ENCODE results near the gene OSR1. TPM values are rescaled to one million over a fixed set of nuclear protein-coding genes. Genes with fewer than 3 reads are reported as not detected.

The OSR1 gene
- total RNA-seq, 1 experiment from 2014 or later: 1.3 TPM

DNA sequence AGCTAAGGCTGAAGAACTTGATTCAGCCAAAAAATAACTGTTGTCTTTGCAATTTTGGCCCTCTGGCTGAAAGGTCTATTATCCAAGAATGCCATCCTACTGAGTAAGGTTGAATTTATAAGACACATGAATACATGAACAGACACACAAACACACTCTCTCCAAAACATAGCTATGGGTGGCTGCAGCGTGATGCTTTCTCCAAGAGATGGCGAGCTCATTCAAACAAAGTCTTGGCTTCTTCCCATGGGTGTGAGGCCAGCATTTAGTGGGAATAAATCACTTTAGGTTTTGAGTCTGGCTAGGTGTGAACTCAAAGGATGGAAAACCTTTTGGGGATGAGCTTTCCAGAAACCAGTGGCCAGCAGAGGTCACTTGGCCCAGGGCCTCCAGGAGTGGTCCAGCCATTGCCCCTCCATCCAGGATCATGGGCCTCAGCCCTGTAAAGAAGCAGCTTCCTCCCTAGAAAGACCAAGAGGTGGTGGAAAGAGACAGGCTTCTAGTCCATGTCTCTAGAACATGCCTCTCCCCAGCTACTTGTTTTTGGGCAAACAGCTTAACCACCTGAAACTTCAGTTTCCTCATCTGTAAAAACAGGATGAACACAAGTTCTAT is 11.0 kb upstream of the OSR1 start:
- H3K4me1 Mint-ChIP-seq (ENCODE audit: low read depth, unreplicated experiment): no peaks in the 10 kb centered on the region
- no peak overlapping the region for H3K27ac Mint-ChIP-seq (ENCODE audit: unreplicated experiment)
- BruUV-seq (replicated peaks): no TSS peak
- TF ChIP-seq, protein P1, sequence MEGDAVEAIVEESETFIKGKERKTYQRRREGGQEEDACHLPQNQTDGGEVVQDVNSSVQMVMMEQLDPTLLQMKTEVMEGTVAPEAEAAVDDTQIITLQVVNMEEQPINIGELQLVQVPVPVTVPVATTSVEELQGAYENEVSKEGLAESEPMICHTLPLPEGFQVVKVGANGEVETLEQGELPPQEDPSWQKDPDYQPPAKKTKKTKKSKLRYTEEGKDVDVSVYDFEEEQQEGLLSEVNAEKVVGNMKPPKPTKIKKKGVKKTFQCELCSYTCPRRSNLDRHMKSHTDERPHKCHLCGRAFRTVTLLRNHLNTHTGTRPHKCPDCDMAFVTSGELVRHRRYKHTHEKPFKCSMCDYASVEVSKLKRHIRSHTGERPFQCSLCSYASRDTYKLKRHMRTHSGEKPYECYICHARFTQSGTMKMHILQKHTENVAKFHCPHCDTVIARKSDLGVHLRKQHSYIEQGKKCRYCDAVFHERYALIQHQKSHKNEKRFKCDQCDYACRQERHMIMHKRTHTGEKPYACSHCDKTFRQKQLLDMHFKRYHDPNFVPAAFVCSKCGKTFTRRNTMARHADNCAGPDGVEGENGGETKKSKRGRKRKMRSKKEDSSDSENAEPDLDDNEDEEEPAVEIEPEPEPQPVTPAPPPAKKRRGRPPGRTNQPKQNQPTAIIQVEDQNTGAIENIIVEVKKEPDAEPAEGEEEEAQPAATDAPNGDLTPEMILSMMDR (IDR thresholded peaks at IDR 0.05; ENCODE audit: unreplicated experiment): peak; percentile 17
- peaks cover 36% of the 10 kb centered on the region for H3K27me3 Mint-ChIP-seq (ENCODE audit: unreplicated experiment)
- CTCF ChIA-PET: interaction anchor here (0.7 to 1.5 kb wide), 10 partner anchors 8 to 494 kb away, joined by 3 to 11 read pairs (median 5); no protein-coding TSS in a partner anchor
- H3K36me3 Mint-ChIP-seq (ENCODE audit: insufficient read depth, unreplicated experiment): no peaks in the 10 kb centered on the region
- H3K9me3 Mint-ChIP-seq (ENCODE audit: low read depth, unreplicated experiment): no peaks in the 10 kb centered on the region
- no peak overlapping the region for H3K4me3 Mint-ChIP-seq (ENCODE audit: low read depth, unreplicated experiment)
- peak; percentile 38 for DNase-seq
- intact Hi-C loops (cut with micrococcal nuclease; ENCODE audit: unreplicated experiment): loop anchor here (1.0 to 10.0 kb wide), 4 partner anchors 135 to 494 kb away; no protein-coding TSS in a partner anchor

DNA sequence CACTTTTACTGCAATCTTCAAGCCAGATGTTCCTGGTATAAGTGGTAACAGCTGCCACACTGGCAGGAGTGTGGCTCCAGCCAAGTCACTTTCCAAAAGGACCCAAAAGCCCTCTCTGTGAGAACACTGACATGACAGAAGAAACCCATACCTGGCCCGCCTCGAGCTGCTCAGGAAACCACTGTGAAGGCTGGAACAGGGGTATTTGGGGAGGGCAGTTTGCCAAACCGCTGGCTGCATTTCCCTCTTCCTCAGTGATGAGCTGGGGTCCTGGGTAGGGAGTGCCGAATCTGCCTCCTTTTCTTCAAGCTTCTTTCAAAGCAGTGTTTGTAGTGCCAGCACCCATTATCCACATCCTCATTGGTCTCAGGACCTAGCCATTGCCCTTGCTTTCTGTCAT is 10.3 kb upstream of the OSR1 start:
- intact Hi-C loops (cut with micrococcal nuclease; ENCODE audit: unreplicated experiment): loop anchor here (1.0 to 10.0 kb wide), 4 partner anchors 136 to 495 kb away; no protein-coding TSS in a partner anchor
- no peak for DNase-seq
- Mint-ChIP-seq H3K27ac (ENCODE audit: unreplicated experiment) (no peak overlapping the region), H3K9me3 (ENCODE audit: low read depth, unreplicated experiment) (no peaks in the 10 kb centered on the region), H3K4me1 (ENCODE audit: low read depth, unreplicated experiment) (peaks cover 3% of the 10 kb centered on the region), H3K27me3 (ENCODE audit: unreplicated experiment) (peaks cover 43% of the 10 kb centered on the region), H3K4me3 (ENCODE audit: low read depth, unreplicated experiment) (no peak overlapping the region), H3K36me3 (ENCODE audit: insufficient read depth, unreplicated experiment) (no peaks in the 10 kb centered on the region)
- CTCF ChIA-PET: interaction anchor here (0.8 to 1.5 kb wide), 9 partner anchors 9 to 494 kb away, joined by 3 to 11 read pairs (median 5); no protein-coding TSS in a partner anchor
- TF ChIP-seq, protein P1 (IDR thresholded peaks at IDR 0.05; ENCODE audit: unreplicated experiment): no peak
- no TSS peak for BruUV-seq (replicated peaks)

- intact Hi-C loops (cut with micrococcal nuclease; ENCODE audit: unreplicated experiment): loop anchor here (5.0 to 10.0 kb wide), 2 partner anchors 137 to 380 kb away; no protein-coding TSS in a partner anchor
- Mint-ChIP-seq H3K4me3 (ENCODE audit: low read depth, unreplicated experiment) (no peak overlapping the region), H3K27ac (ENCODE audit: unreplicated experiment) (no peak overlapping the region), H3K4me1 (ENCODE audit: low read depth, unreplicated experiment) (peaks cover 10% of the 10 kb centered on the region), H3K36me3 (ENCODE audit: insufficient read depth, unreplicated experiment) (peaks cover 13% of the 10 kb centered on the region), H3K9me3 (ENCODE audit: low read depth, unreplicated experiment) (no peaks in the 10 kb centered on the region), H3K27me3 (ENCODE audit: unreplicated experiment) (peaks cover 50% of the 10 kb centered on the region)
- DNase-seq: no peak
- BruUV-seq (replicated peaks): no TSS peak
- CTCF ChIA-PET: no interaction called here
- TF ChIP-seq, protein P1 (IDR thresholded peaks at IDR 0.05; ENCODE audit: unreplicated experiment): no peak
Observed at GRCh38 chr2:19367326-19367725, 8.9 kb upstream of the OSR1 start.

DNA sequence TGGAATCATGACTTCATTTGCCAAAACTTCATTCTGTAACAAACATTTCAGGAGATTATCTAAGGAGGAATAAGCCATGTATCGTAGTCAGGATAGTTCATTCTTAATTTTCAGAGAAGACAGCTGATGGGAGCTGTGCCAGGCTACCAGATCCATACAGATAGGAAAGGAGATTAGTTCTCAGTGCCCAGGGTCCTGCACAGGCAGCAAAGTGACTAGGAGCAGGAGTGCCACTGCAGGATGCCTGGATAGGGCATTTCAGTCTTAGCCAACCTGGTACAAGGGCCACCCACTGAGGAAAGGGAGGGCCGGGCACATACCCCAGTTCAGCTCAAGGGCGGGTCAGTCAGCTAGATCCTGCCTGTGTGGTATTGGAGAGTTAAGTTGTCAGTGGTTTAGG is 6.7 kb upstream of the OSR1 start:
- CTCF ChIA-PET: no interaction called here
- H3K36me3 Mint-ChIP-seq (ENCODE audit: insufficient read depth, unreplicated experiment): peaks cover 28% of the 10 kb centered on the region
- H3K27ac Mint-ChIP-seq (ENCODE audit: unreplicated experiment): no peak overlapping the region
- intact Hi-C loops (cut with micrococcal nuclease; ENCODE audit: unreplicated experiment): loop anchor here (5.0 to 10.0 kb wide), 2 partner anchors 140 to 382 kb away; no protein-coding TSS in a partner anchor
- H3K4me1 Mint-ChIP-seq (ENCODE audit: low read depth, unreplicated experiment): peaks cover 10% of the 10 kb centered on the region
- DNase-seq: no peak
- no peak overlapping the region for H3K4me3 Mint-ChIP-seq (ENCODE audit: low read depth, unreplicated experiment)
- peaks cover 54% of the 10 kb centered on the region for H3K27me3 Mint-ChIP-seq (ENCODE audit: unreplicated experiment)
- TF ChIP-seq, protein P1 (IDR thresholded peaks at IDR 0.05; ENCODE audit: unreplicated experiment): no peak
- BruUV-seq (replicated peaks): no TSS peak
- H3K9me3 Mint-ChIP-seq (ENCODE audit: low read depth, unreplicated experiment): no peaks in the 10 kb centered on the region
